Liver (tissue), 3 donors: ENCODE results near the gene HCAR2.

ENCODE experiments used
- ATF3 ChIP-seq: IDR thresholded peaks from 2 replicates; pipeline ENCODE4 v1.6.1; 2016; ENCODE audit warnings: antibody characterized with exemption
- CTCF ChIP-seq: fragments of 150-350 bp; IDR thresholded peaks from 2 replicates; pipeline ENCODE4 v1.5.1; 2017; ENCODE audit warnings: improper control_type of control experiment, low read depth, low read length; ENCODE audit not compliant: missing input control
- EGR1 ChIP-seq, 2 donors: IDR thresholded peaks; 2 replicates each; pipeline ENCODE4 v1.6.1; 2016 to 2018; ENCODE audit warnings: antibody characterized with exemption in 2 of 2, low read depth in 2 of 2
- FOXA1 ChIP-seq: IDR thresholded peaks from 2 replicates; pipeline ENCODE4 v1.6.1; 2016; ENCODE audit warnings: antibody characterized with exemption
- HNF4A ChIP-seq, 2 donors: conservative IDR thresholded peaks; 2 replicates each; pipeline ENCODE4 v1.6.1; 2016; ENCODE audit warnings: antibody characterized with exemption in 2 of 2, mild to moderate bottlenecking in 2 of 2
- JUND ChIP-seq, 2 donors: IDR thresholded peaks; 2 replicates each; pipeline ENCODE4 v1.6.1; 2016; ENCODE audit warnings: antibody characterized with exemption in 2 of 2
- RAD21 ChIP-seq, 2 donors: IDR thresholded peaks; 2 replicates each; pipeline ENCODE4 v1.6.1; 2016; ENCODE audit warnings: antibody characterized with exemption in 2 of 2, mild to moderate bottlenecking in 2 of 2
- REST ChIP-seq: IDR thresholded peaks from 2 replicates; pipeline ENCODE4 v1.6.1; 2016; ENCODE audit warnings: antibody characterized with exemption, mild to moderate bottlenecking
- RXRA ChIP-seq, 2 donors: IDR thresholded peaks; 2 replicates each; pipeline ENCODE4 v1.6.1; 2017 to 2018; ENCODE audit warnings: antibody characterized with exemption in 2 of 2, mild to moderate bottlenecking in 1 of 2
- TAF1 ChIP-seq: conservative IDR thresholded peaks from 2 replicates; pipeline ENCODE4 v1.6.1; 2016; ENCODE audit warnings: antibody characterized with exemption, mild to moderate bottlenecking
- YY1 ChIP-seq: IDR thresholded peaks from 2 replicates; pipeline ENCODE4 v1.6.1; 2016; ENCODE audit warnings: antibody characterized with exemption, mild to moderate bottlenecking
- ZBTB33 ChIP-seq: IDR thresholded peaks from 2 replicates; pipeline ENCODE4 v1.6.1; 2016; ENCODE audit warnings: antibody characterized with exemption
- donor health status: healthy.
- donor health status: healthy.

GRCh38 chr12:122729583-122730214 lies 26.5 kb upstream of the HCAR2 start:
- TF ChIP-seq CTCF (no peak), YY1 (no peak), ZBTB33 (no peak), EGR1 (IDR thresholded peaks at IDR 0.05; ENCODE audit: low read depth in 2 of 2) (no peak), ATF3 (no peak), TAF1 (no peak), RXRA (IDR thresholded peaks at IDR 0.05) (no peak), FOXA1 (no peak), RAD21 (IDR thresholded peaks at IDR 0.05) (no peak), REST (no peak), JUND (IDR thresholded peaks at IDR 0.05) (no peak), HNF4A (conservative IDR thresholded peaks at IDR 0.05) (no peak)
